HCT116 (cell line): ENCODE measurements around the gene XPO4. TPM values are rescaled to one million over a fixed set of nuclear protein-coding genes. Genes with fewer than 3 reads are reported as not detected.

ENCODE experiments used
- ATAC-seq: fragments of 200-7000 bp; cut with Tn5 transposase; 2 replicates; pipeline ENCODE4 v1.9.1; 2020; ENCODE audit warnings: mild to moderate bottlenecking, moderate library complexity
- BruUV-seq: library from RNA; stranded (reverse); fragments of 400-500 nt; replicated peaks from 2 replicates; lab custom pipeline; 2021; lab: Mats Ljungman, UMichigan
- CTCF ChIA-PET: fragments of 300-600 bp; sonication (Branson Sonifier 250); formaldehyde crosslinking; loops from one replicate; lab custom pipeline; 2021; ENCODE audit warnings: antibody characterized with exemption; lab: Charles Lee
- POLR2A ChIA-PET: fragments of 300-600, 350-600 bp; sonication (Branson Sonifier 250); formaldehyde crosslinking; loops from one replicate; lab custom pipeline; 2021; ENCODE audit warnings: antibody characterized with exemption; lab: Charles Lee
- RAD21 ChIA-PET, 2 experiments: fragments of 300-600 bp; sonication (Branson Sonifier 250); formaldehyde crosslinking; loops; one replicate each; lab custom pipeline; 2023; ENCODE audit warnings: low total read pairs in 2 of 2; ENCODE audit not compliant: uncharacterized antibody in 2 of 2, unreplicated experiment in 2 of 2, low non-redundant PET in 1 of 2; lab: Charles Lee
- DNase-seq: peaks from one replicate; pipeline ENCODE4 v3.0.0-alpha.2; 2010; ENCODE audit warnings: low read depth, low spot score
- H2AFZ ChIP-seq: fragments of 200-600 bp; shearing (Covaris generic), sonication (generic); 2 replicates; pipeline ENCODE4 v1.6.1; 2017; ENCODE audit warnings: low read depth, mixed run types, mixed read lengths, antibody characterized with exemption, low read length; ENCODE audit not compliant: poor library complexity, severe bottlenecking
- H3K27ac ChIP-seq: 2 replicates; pipeline ENCODE4 v1.5.1; 2012; ENCODE audit warnings: low read depth, low read length
- H3K27me3 ChIP-seq: fragments of 200-600 bp; sonication (generic); 2 replicates; pipeline ENCODE4 v1.6.1; 2016; ENCODE audit warnings: mixed run types, low read length, mixed read lengths; ENCODE audit not compliant: insufficient read depth
- H3K36me3 ChIP-seq, 2 experiments: fragments of 200-500 bp in 1 of 2; fragments of 200-600 bp in 1 of 2; sonication (Bioruptor generic) in 1 of 2; sonication (generic) in 1 of 2; 2 replicates each; pipeline versions ENCODE4 v1.5.1 to v1.6.1; 2014 to 2016; ENCODE audit warnings: low read length in 2 of 2, inconsistent platforms in 1 of 2, mixed read lengths in 1 of 2, mixed run types in 1 of 2; ENCODE audit not compliant: insufficient read depth in 2 of 2, control insufficient read depth in 1 of 2
- H3K4me1 ChIP-seq, 2 experiments: fragments of 200-600 bp in 1 of 2; sonication (generic) in 1 of 2; 2 replicates each; pipeline versions ENCODE4 v1.5.1 to v1.6.1; 2012 to 2017; ENCODE audit warnings: low read length in 2 of 2, inconsistent platforms in 1 of 2, mild to moderate bottlenecking in 1 of 2, mixed read lengths in 1 of 2, mixed run types in 1 of 2, moderate library complexity in 1 of 2; ENCODE audit not compliant: insufficient read depth in 2 of 2, control insufficient read depth in 1 of 2
- H3K4me2 ChIP-seq: fragments of 200-600 bp; sonication (generic); 2 replicates; pipeline ENCODE4 v1.6.1; 2017; ENCODE audit warnings: mixed run types, low read length, mixed read lengths
- H3K4me3 ChIP-seq, 2 experiments: fragments of 200-600 bp in 1 of 2; sonication (generic) in 1 of 2; replicated peaks in 1 of 2; 2 replicates each; pipeline ENCODE4 v1.5.1; 2011 to 2016; ENCODE audit warnings: low read length in 2 of 2, control low read depth in 1 of 2, low read depth in 1 of 2, mild to moderate bottlenecking in 1 of 2, mixed read lengths in 1 of 2, mixed run types in 1 of 2
- H3K79me2 ChIP-seq: fragments of 200-600 bp; sonication (generic); 2 replicates; pipeline ENCODE4 v1.6.1; 2017; ENCODE audit warnings: mild to moderate bottlenecking, mixed run types, low read length, moderate library complexity, mixed read lengths; ENCODE audit not compliant: insufficient read depth
- H3K9ac ChIP-seq: fragments of 200-600 bp; sonication (generic); 2 replicates; pipeline ENCODE4 v1.6.1; 2016; ENCODE audit warnings: low read length, mixed read lengths
- H3K9me2 ChIP-seq: fragments of 200-600 bp; sonication (generic), shearing (Covaris generic); 2 replicates; pipeline ENCODE4 v1.6.1; 2017; ENCODE audit warnings: mixed run types, mild to moderate bottlenecking, moderate library complexity; ENCODE audit not compliant: insufficient read depth
- H3K9me3 ChIP-seq, 2 experiments: fragments of 200-500 bp in 1 of 2; fragments of 200-600 bp in 1 of 2; sonication (Bioruptor generic) in 1 of 2; sonication (generic) in 1 of 2; 2 replicates each; pipeline ENCODE4 v1.6.1; 2014 to 2017; ENCODE audit warnings: low read length in 2 of 2, mixed read lengths in 2 of 2, inconsistent platforms in 1 of 2, low read depth in 1 of 2, mild to moderate bottlenecking in 1 of 2, mixed run types in 1 of 2, moderate library complexity in 1 of 2; ENCODE audit not compliant: control insufficient read depth in 1 of 2, insufficient read depth in 1 of 2
- H4K20me1 ChIP-seq: fragments of 200-600 bp; sonication (generic), shearing (Covaris generic); 2 replicates; pipeline ENCODE4 v1.6.1; 2017; ENCODE audit warnings: mixed run types, mild to moderate bottlenecking, moderate library complexity; ENCODE audit not compliant: insufficient read depth
- CBX3 ChIP-seq: IDR thresholded peaks from 2 replicates; pipeline ENCODE4 v1.6.1; 2012; ENCODE audit warnings: low read depth
- CEBPB ChIP-seq: IDR thresholded peaks from 2 replicates; pipeline ENCODE4 v1.6.1; 2012; ENCODE audit warnings: low read depth
- ELF1 ChIP-seq: IDR thresholded peaks from 2 replicates; pipeline ENCODE4 v1.6.1; 2012; ENCODE audit warnings: low read depth, borderline replicate concordance
- EZH2 ChIP-seq: fragments of 200-600 bp; sonication (generic); IDR thresholded peaks from 2 replicates; pipeline ENCODE4 v1.6.1; 2017; ENCODE audit warnings: antibody characterized with exemption, mixed run types
- JUND ChIP-seq: IDR thresholded peaks from 2 replicates; pipeline ENCODE4 v1.6.1; 2012
- ZNF274 ChIP-seq: fragments of 200-500 bp; sonication (Bioruptor generic); IDR thresholded peaks from 2 replicates; pipeline ENCODE4 v1.6.1; 2014; ENCODE audit warnings: mild to moderate bottlenecking, low read depth, low read length, inconsistent platforms
- intact Hi-C: fragments of 100-400 bp; cut with micrococcal nuclease; formaldehyde crosslinking; loops from 2 replicates; pipeline ENCODE4 v1.10.0; 2022
- total RNA-seq: library from RNA; stranded (reverse); gene quantifications from one replicate; pipeline ENCODE4 v1.2.1, GENCODE V29; 2021; ENCODE audit not compliant: unreplicated experiment
- TF ChIP-seq, protein P1 (sequence below), 3 experiments: fragments of 200-600 bp in 1 of 3; sonication (generic) in 1 of 3; IDR thresholded peaks in 2 of 3; conservative IDR thresholded peaks in 1 of 3; 2 replicates each; pipeline ENCODE4 v1.5.1; 2012 to 2017; ENCODE audit warnings: low read depth in 2 of 3, low read length in 2 of 3, antibody characterized with exemption in 1 of 3, borderline replicate concordance in 1 of 3, control low read depth in 1 of 3, mild to moderate bottlenecking in 1 of 3, mixed read lengths in 1 of 3, mixed run types in 1 of 3, moderate library complexity in 1 of 3; ENCODE audit not compliant: insufficient read depth in 1 of 3
- TF ChIP-seq, protein P2 (sequence below): IDR thresholded peaks from 2 replicates; pipeline ENCODE4 v1.6.1; 2011; ENCODE audit warnings: mild to moderate bottlenecking, low read length, moderate library complexity; ENCODE audit not compliant: insufficient replicate concordance; ENCODE audit errors: extremely low read depth

The XPO4 gene
- total RNA-seq, 1 experiment from 2014 or later, result 29.7 TPM

DNA sequence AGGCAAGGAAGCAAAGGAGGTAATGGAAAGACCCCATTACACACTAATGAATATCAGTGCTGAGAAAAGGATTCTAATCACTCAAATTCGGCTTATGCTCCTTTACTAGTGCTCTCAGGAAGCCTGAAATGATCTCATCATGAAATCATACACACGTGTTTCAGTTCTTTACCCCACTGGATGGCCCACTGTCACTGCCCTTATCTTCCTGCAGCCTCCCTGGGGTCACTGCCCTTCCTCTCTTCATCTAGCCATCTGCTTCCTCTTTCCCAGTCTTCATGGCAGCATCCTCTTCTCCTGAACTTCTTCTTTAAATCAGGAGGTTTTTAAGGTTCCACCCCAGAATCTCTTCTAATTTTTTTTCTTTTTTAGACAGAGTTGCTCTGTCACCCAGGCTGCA lies 100.8 kb downstream of the XPO4 start:
- TF ChIP-seq ELF1 (no peak), CBX3 (no peak)
- TF ChIP-seq, protein P1, sequence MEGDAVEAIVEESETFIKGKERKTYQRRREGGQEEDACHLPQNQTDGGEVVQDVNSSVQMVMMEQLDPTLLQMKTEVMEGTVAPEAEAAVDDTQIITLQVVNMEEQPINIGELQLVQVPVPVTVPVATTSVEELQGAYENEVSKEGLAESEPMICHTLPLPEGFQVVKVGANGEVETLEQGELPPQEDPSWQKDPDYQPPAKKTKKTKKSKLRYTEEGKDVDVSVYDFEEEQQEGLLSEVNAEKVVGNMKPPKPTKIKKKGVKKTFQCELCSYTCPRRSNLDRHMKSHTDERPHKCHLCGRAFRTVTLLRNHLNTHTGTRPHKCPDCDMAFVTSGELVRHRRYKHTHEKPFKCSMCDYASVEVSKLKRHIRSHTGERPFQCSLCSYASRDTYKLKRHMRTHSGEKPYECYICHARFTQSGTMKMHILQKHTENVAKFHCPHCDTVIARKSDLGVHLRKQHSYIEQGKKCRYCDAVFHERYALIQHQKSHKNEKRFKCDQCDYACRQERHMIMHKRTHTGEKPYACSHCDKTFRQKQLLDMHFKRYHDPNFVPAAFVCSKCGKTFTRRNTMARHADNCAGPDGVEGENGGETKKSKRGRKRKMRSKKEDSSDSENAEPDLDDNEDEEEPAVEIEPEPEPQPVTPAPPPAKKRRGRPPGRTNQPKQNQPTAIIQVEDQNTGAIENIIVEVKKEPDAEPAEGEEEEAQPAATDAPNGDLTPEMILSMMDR (IDR thresholded peaks at IDR 0.05 in 2 of 3, conservative IDR thresholded peaks at IDR 0.05 in 1 of 3; ENCODE audit: borderline replicate concordance in 1 of 3, insufficient read depth in 1 of 3, low read depth in 2 of 3, low read length in 2 of 3), result no peak
- RAD21 ChIA-PET, result no interaction called here
- no TSS peak for BruUV-seq
- DNase-seq, result no peak
- no peak for ATAC-seq
- no peaks in the 10 kb centered on the region for H3K9me2 ChIP-seq
- no peaks in the 10 kb centered on the region for H3K9me3 ChIP-seq
- no peaks in the 10 kb centered on the region for H3K4me1 ChIP-seq
- no peak overlapping the region for H3K9ac ChIP-seq
- H3K36me3 ChIP-seq, result peaks cover 2 to 4% of the 10 kb centered on the region in 2 experiments; a peak in 1 of 4 replicates
- no peak overlapping the region for H3K4me2 ChIP-seq
- intact Hi-C loops, result no loop called here
- H3K4me3 ChIP-seq, result no peak overlapping the region
- POLR2A ChIA-PET, result no interaction called here
- no peak overlapping the region for H2AFZ ChIP-seq
- CTCF ChIA-PET, result no interaction called here
- no peaks in the 10 kb centered on the region for H3K27me3 ChIP-seq
- H3K79me2 ChIP-seq, result peaks cover 5% of the 10 kb centered on the region; the same call in 1 of the 2 replicates
- no peak overlapping the region for H3K27ac ChIP-seq
- H4K20me1 ChIP-seq, result no peaks in the 10 kb centered on the region

DNA sequence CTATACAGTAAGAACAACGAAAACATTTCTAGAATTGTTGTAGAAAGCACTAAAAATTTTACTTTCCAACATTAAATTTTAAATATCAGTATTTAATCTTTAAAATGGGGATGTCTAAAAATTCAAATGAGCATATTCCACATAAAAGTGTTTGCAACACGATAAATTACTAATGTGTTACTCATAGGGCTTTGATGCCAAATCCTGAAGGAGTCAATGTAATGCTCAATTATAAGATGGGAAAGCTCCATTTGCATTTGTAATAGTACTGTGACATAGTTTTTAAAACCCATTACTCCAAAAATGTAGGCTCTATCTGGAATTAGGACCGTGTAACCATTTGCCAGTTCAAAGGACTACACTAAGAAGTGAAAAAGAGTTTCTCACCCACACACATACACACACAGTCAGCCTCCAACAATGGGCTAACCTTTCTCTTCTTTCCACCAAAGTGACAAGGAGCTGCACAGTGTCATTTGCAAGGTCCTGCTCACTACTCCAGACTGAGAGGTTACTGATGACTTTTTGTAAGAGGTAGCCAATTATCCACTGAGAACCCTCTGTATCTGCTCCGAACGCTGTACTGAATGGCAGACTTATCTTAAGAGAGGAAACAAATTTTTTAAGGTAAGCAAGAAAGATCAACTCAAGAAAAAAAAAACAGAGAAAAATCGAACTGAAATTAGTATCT lies 102.7 kb downstream of the XPO4 start:
- RAD21 ChIA-PET, result no interaction called here
- no TSS peak for BruUV-seq

More for the DNA sequence above, 102.7 kb downstream of the XPO4 start:
- peaks cover 0 to 5% of the 10 kb centered on the region in 2 experiments; a peak in 1 of 4 replicates for H3K4me1 ChIP-seq
- DNase-seq (no peak), ATAC-seq (no peak)
- no peaks in the 10 kb centered on the region for H3K9me2 ChIP-seq
- intact Hi-C loops, result no loop called here
- H3K4me2 ChIP-seq, result no peak overlapping the region
- peaks cover 9 to 15% of the 10 kb centered on the region in 2 experiments; a peak in 2 of 4 replicates for H3K36me3 ChIP-seq
- no peaks in the 10 kb centered on the region for H3K27me3 ChIP-seq
- H3K79me2 ChIP-seq, result peaks cover 5% of the 10 kb centered on the region; the same call in 1 of the 2 replicates
- H3K27ac ChIP-seq, result no peak overlapping the region
- no peaks in the 10 kb centered on the region for H3K9me3 ChIP-seq
- no peak for TF ChIP-seq EZH2
- TF ChIP-seq, protein P2, sequence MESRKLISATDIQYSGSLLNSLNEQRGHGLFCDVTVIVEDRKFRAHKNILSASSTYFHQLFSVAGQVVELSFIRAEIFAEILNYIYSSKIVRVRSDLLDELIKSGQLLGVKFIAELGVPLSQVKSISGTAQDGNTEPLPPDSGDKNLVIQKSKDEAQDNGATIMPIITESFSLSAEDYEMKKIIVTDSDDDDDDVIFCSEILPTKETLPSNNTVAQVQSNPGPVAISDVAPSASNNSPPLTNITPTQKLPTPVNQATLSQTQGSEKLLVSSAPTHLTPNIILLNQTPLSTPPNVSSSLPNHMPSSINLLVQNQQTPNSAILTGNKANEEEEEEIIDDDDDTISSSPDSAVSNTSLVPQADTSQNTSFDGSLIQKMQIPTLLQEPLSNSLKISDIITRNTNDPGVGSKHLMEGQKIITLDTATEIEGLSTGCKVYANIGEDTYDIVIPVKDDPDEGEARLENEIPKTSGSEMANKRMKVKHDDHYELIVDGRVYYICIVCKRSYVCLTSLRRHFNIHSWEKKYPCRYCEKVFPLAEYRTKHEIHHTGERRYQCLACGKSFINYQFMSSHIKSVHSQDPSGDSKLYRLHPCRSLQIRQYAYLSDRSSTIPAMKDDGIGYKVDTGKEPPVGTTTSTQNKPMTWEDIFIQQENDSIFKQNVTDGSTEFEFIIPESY, result no peak
- TF ChIP-seq JUND, result no peak
- TF ChIP-seq ELF1, result no peak
- TF ChIP-seq CEBPB, result no peak
- TF ChIP-seq ZNF274, result no peak
- H3K9ac ChIP-seq, result no peak overlapping the region
- no peaks in the 10 kb centered on the region for H4K20me1 ChIP-seq
- no peak overlapping the region for H3K4me3 ChIP-seq
- ChIA-PET POLR2A (no interaction called here), CTCF (no interaction called here)
- H2AFZ ChIP-seq, result no peak overlapping the region
